CD4-positive, alpha-beta T cell treated with Interleukin-4 for 4 hours (primary cell): ENCODE measurements around the gene MAP2K7.

Experiments
- DNase-seq: peaks from one replicate; pipeline ENCODE4 v3.0.0-alpha.2; 2020

Gene MAP2K7

GRCh38 chr19:7920519-7921301 is 17.0 kb downstream of the MAP2K7 start:
- DNase-seq: peak; percentile 97

GRCh38 chr19:7921302-7921966 is 17.8 kb downstream of the MAP2K7 start:
- no peak for DNase-seq

GRCh38 chr19:7921967-7922835 is 18.5 kb downstream of the MAP2K7 start:
- DNase-seq: no peak

GRCh38 chr19:7922836-7923195 is 19.1 kb downstream of the MAP2K7 start:
- no peak for DNase-seq

DNA sequence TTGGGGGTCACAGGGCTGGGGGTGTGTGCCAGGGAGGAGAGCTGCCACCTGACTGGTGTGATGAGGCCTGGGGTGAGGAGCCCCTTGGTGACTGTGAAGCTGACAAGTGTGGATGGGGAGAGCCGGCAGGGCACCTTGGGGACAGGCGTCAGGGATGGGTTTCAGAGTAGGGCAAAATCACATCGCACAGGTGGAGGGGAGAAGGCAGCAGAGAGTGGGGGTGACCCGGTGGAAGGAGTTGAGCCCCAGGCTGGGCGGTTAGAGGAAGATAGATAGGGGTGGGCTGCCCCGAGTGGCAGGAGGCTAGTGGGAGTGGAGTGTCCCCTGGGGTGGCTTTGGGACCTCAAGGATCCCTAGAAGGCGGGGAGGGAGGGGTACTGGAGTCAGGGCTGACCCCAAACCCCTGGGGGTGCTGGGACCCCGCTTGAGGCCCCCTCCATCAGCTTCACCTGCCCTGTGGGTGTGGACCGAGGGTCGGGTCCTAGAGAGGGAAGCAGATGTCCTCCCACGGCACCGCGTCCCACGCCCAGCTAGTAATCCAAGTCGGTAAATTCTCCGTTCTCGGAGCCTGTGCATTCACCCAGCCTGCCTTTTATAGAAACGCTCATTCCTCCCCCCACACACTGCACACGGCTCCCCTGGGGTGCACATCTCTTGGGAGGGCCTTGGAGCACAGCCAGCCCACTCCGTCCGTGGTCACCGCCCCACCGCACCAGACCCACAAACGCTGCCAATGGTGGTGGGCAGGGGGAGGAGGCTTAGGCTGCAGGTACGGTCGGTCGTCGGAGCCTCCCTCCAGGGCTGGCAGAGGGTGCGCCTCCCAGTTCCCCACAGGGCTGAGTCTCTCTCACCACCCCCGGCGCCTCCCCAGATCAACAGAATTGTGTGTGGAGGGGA is 19.9 kb downstream of the MAP2K7 start:
- DNase-seq: no peak

DNA sequence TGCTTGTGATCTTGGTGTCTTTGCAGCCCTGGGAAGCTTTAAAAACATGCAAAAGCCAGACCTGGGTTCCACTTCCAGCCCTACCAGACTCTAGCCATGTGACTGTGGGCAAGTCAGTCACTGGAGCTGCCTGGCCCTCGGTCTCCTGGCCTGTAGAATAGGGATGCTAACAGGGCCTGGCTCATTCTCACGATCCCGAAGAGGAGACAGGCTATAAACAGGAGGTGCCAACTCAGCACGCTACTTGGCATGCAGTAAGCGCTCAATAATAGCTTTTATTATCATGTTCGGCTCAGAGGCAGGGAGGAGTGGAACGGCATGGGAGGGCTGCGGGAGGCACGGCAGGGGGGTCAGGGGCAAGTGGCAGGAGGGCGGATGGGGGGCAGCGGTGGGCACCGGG is 20.6 kb downstream of the MAP2K7 start:
- no peak for DNase-seq

GRCh38 chr19:7924651-7925170 is 21.0 kb downstream of the MAP2K7 start:
- no peak for DNase-seq

DNA sequence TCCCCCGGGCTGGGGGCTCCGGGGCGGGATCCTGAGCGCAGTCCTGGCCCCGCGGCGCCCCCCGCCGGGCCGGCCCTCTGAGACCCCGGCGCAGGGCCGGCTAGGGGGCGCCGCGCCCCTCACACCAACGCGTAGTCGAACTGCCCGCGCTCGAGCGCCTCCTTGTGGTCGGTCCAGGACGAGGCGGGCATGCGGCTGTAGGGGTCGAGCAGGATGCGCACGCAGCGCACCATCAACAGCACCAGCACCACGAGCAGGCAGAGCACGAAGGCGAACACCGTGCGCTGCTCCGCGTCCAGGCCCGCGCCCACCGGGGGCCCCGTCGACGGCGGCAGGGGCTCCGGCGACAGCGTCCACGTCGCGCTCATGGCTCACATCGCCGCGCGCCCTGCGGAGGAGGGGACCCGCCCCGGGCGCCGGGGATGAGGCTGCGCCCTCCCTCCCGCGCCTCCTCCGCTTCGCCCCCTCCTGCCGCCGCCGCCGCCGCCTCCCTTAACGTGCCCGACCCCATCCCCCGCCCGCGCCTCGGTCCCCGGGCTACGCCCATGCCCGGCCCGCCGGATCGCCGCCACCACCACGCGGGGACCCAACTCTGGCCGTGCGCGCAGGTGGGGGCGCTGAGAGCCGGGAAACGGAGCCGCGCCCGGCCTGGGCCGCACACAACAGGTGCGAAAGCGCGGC is 21.6 kb downstream of the MAP2K7 start:
- peak; percentile 55 for DNase-seq

DNA sequence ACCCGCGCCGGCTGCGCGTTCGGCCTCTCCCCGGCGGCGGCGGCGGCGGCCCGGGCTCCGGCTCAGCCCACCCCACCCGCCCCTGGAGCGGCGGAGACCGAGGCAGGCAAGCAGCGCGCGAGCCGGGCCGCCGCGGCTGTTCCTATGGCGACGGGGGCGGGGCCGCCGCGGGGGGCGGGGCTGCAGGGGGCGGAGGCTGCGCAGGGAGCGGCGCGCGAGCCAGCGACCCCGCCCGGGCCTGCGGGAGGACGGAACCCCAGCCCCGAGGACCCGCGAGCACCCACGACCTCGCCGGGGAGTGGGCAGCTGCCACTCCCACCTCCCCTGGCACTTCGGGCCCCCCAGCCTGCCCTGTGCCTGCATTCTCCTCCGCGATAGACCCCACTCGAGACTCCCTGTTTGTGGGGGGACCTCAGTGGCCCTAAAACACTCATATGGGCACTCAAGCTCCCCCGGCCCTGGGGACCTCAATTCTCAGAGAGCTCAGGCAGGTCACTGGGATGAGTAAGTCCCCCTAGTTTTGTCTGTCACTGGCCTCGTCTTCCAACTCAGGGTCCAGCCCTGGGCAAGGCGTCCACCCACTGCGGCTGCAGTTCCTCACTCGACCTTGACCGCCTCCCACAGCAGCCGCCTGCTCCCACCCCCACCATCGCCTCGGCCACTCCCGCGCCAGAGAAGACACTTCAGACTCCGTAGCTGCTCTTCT is 22.5 kb downstream of the MAP2K7 start, which contains the start of gene CTXN1:
Gene CTXN1, minus strand, starts transcription at position 115 of the 706 bp plus-strand sequence. CDS start 597 bp downstream, outside the sequence.
- peak; percentile 62 for DNase-seq

DNA sequence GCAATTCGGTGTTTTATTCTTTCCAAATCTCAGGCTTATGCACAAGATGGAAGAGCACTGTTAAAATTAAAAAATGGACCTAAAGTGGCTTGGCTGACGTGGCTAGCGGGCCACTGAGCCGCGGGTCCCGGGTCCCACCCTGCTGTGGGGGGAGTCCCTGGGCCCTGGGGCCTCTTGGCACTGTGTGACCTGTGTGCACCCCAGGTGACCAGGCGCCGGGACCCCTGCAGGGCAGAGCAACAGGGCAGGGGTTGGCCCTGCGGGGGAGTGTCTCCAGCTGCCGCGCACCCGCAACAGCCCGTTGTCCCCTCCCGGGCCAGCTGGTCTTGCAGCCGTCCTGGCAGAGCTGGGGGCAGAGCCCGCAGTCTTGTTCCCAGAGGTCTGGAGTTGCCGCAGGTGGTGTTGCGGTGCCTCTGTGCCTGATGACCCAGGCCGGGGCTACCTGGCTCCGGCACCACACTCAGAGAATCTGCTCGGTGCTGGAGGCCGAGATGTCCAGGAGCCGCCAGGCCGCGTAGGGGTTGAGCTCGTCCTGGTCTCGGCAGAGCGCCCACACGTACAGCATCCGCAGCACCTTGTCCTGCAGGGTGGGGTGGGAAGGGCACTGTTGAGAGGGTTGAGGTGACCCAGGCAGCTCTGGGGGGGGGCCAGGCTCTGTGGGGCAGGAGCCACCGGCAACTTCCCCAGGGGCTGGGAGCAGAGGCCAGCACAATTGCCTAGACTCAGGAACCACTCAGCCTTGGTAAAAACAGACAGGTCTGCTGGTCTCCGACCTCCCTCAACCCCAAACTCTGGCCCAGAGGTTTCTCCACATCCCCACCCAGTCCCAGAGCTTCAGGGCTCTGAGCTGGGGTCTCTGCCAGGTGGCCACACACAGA is 23.3 kb downstream of the MAP2K7 start:
- DNase-seq: no peak

DNA sequence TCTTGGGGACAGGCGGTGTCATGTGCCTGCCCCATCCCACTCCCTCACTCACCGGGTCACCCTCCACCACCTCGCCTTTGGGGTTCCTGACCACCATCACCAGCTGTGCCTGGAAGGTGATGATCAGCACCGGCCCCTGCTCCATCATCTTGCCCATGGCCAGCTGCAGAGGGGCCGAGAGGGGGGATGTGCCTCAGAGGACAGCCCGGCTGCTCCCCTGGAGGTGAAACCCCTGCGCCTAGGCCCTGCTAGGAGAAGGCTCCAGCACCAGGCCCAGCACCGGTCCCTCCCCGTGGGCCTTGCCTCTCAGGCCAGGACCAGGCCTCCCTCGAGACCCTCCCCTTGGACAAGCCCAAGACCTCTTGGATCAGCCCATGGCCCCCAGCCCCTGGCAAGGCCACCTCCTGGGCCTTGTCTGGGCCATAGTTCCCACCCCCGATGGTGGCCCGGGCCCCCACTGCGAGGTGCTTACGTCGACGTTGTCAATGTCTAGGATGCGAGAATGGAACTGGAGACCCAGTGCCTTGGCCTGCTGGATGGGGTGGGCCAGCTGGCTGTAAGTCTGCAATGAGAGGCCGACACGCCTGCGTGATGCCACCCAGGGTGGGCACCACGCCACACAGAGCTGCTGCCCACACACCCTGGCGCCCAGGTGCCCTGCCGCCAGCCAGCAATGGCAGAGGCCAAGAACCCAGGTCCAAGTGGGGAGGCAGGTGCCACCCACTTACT is 24.1 kb downstream of the MAP2K7 start:
- DNase-seq: no peak

DNA sequence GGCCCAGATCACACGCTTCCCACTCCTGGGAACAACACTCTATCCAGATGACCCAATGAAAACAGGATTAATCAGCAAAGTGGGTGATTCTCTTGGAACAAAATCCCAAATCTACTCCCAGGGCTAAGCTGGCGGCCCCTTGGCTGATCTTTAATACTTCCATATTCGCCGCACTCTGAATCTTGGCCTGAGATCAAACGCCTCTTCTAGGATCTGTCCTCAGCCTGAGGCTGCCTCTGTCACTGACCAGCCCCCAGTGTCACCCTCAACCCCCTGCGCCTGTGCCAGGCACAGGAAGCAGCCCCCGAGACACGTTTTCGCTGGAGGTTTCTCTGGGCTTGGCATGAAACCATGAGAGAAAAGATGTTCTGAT is 24.6 kb downstream of the MAP2K7 start:
- DNase-seq: no peak

DNA sequence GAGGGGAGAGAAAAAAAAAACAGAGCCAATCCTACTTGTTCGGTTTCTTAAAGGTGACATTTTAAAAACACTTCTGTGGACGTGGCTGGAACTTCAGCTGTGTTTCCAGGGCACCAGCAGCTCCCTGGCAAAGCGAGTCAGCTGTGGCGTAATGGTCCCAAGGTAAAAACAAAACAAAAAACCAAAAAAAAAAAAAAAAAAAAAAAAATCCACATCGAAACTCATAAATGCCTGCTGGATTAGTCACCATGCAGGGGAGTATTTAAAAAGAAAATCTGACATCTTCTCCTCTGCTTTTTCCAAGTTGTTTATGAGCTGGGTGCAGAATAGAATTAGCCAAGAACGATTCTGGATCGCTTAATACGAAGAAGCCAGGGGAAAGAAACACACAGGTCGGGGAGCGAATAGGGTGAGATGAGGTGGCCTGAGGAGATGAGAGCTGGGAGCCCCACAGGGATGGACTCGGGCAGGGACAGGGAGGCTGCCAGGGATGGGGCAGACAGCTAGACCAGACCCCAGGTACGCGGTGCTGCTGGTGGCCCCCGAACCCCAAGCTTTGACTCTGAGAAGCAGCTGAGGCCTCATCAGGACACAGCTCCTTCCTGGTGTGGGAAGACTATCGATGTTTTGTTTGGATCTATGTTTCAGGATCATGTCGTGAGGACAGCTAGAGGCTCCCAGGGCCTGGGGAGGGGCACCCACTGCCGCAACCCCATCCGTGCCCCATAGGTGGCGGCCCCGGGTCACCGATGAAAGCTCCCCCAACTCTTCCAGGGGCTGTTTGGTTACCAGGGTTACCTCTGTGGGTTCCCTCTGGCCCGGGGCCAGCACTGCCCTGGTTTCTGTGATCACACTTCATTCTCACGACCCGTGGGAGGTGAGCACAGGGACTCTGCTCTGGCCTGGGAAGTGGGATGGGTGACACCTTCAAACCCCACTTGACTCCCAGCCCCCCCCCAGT is 25.3 kb downstream of the MAP2K7 start:
- DNase-seq: peak; percentile 82

GRCh38 chr19:7930030-7930429 is 26.4 kb downstream of the MAP2K7 start:
- DNase-seq: peak; percentile 14

GRCh38 chr19:7930765-7931164 is 27.1 kb downstream of the MAP2K7 start:
- DNase-seq: no peak

DNA sequence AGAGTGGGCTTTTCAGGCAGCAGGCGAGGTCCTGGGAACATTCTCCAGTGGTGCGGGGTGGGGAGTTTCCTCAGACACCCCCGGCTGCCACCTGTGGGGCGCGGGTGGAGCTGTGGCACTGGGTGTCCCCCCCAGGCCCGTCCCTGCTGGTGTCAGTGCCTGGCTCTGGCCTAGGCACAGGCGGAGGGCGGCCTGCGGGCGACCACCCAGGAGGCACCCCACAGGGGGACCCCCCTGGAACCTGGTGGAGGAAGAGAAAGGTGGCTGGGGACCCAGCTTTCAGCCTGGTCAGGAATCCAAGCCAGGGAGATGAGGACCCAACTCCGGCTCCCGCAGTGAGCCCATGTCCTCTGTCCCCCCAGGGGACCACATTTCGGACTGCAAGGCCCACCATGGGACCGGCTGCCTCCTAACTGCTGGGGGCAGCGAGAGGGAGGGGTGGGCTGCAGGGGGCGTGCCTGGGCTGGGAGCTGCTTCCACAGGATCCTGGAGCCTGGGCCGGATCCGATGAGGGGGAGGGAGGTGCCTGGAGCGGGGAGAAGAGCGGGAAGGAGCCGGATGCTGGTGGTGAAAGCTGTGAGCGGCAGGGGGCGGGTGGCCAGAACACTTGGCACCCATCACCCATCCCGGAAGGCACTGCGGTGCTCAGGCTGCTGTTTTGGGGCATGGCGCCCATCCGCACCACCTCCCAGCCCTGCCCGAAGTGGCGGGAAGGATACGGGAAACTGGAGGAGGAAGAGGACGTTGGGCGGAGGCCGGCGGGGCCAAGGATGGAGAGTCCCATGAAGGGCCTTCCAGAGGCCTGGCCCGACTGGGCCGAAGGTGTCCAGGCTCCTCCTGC is 27.8 kb downstream of the MAP2K7 start:
- no peak for DNase-seq
